HG03159 (cell line): ENCODE measurements around the gene HOXA3.

Experiments used
- ATAC-seq: cut with Tn5 transposase; IDR thresholded peaks from one replicate; pipeline ENCODE4 v1.9.1; 2021; ENCODE audit warnings: mild to moderate bottlenecking, moderate library complexity; ENCODE audit not compliant: unreplicated experiment

HOXA3 gene

GRCh38 chr7:27131390-27131819, 21.0 kb downstream of the HOXA3 start:
- ATAC-seq: no peak

DNA sequence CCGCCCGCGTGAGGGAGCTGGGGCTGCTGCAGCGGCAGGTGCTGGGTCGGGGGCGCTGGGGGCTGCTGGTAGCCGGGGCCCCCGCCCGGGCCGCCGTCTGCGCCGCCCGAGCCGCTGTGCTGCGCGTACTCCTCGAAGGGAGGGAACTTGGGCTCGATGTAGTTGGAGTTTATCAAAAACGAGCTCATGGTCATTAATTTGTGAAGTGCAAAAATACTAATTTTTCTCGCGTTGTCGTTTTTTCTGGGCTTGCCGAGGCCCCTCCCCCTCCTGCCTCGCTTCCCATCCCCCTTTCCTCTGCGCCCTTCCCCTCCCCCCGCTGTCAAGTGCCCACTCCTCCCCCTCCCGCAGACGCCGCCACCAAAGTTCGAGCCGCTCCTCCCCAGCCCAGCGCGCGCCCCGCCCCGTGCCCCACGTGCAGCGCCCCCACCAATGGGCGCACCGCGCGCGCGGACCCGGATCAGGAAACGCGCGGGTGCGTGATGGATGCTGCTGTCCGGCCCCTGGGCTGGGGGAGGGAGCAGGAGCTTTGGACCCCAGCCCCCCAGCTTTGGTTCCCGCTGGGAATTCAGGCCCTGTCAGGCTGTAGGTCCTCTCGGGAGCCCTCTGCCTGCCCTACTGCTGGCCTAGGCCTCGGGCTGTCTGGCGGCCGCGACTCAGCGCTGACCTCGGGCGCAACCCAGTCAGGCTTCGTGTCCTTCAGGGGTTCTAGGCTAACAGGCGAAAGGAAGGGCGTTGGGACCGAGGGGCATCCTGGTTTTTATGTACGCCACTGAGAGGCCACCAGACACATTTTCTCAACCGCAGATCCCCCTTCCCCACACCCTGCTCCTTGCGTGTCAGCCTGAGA, 21.6 kb downstream of the HOXA3 start, which contains the start of gene HOXA4:
TSS of gene HOXA4 (minus strand) at position 218 of the 850 bp plus-strand sequence. CDS start at position 194, 24 bp downstream.
- ATAC-seq: no peak

DNA sequence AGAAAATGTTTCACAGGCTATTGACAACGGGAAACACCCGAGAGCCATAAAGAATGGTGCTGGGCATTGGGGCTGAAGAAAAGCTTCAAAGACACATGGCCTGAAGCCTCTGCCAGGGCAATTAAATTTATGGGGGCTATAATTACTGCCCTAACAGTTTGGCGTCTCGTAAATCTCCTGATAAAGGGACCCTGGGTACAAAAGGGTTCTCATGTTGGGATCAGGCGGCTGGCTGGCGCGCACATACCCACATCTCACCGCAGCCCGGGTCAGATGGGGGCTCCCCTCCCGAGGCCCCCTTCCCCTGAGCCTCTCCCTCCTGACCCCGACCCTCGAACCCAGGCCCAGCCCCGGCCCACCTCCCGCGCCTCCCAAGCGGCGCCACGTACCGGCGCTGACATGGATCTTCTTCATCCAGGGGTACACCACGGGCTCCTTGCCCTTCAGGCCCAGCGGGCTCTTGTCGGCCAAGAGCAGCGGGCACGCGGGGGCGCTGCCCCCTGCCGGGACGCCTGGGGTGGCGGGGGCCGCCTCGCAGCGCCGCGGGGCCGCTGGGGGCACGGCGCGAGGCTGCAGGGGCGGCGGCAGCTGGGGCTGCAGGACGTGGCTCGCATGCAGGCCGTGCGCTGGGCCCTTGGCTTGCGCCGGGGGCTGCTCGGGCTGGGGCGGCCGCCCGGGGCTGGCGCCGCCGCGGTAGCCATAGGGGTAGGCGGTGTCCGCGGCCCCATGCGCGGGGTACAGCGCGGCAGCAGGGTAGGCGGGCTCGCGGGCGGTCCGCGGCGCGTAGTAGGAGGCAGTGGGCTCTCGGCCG, 22.4 kb downstream of the HOXA3 start:
- no peak for ATAC-seq

DNA sequence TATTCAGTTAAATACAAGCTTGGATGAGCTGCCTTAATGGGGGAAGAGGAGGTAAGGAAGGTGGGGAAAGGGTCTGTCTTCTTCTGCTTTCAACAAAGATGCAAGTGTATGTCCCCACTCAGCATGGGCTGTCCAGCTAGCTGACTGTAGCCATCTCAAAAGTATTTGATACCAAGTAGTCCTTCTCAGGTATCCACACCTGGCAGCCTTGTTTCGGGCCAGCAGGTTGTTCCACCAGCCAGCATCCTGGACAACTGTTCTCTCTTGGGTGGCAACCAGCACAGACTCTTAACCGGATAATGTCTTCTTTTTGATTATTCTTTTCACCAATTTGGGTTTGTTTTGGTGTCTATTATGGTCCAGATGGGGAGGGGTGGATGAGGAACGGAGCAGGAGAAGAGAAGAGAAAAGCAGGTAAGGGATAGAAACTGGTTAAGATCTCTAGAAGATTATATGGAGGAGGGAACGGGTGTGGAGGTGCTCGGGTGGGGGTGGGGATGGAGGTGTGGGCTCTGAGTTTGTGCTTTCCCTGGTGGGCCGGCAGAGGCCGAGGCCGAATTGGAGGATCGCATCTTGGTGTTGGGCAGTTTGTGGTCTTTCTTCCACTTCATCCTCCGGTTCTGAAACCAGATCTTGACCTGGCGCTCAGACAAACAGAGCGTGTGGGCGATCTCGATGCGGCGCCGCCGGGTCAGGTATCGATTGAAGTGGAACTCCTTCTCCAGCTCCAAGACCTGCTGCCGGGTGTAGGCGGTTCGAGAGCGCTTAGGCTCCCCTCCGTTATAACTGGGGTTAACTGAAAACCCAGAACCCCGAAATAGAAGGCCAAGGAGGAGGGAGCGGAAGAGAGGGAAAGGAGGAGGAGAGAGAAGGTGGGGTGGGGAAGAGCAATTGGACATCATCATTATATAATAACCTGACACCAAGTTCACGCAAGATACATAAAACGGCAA, 23.3 kb downstream of the HOXA3 start:
- ATAC-seq: no peak

GRCh38 chr7:27128034-27128433, 24.3 kb downstream of the HOXA3 start:
- no peak for ATAC-seq

DNA sequence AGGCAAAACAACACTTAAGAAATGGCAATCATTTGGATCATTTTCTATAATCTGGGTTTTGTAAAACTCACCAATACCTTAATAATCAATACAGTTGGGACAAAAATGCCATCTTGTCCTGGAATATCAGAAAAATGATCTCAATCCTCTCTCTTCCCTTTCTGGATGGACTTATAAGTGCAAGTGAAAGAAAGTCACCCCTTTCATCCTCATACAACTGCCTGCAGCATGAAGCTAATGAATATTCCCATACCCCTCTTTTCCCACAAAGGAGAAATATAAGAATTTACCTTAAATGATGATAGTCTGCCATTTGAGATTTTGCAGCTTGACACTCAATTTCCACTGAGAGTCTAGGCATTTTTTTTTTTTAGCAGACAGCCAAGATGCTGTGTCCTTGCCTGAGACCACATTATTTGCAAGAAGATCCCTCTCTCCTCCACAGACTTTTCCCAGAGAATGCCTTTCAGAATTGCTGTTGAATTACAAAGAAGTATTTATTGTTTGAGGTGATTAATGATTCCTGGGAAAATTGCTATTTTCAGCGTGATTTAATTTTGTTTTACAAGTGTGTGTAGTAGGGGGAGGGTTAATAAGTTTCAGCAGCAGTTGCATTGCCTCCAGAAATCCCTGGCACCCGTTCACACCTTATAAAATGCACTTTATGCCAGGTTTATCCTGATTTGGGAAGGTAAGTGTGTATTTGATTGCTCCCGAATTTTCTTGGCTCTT, 25.6 kb downstream of the HOXA3 start:
- no peak for ATAC-seq

- no peak for ATAC-seq
Observed at GRCh38 chr7:27125986-27126394, 26.4 kb downstream of the HOXA3 start.

DNA sequence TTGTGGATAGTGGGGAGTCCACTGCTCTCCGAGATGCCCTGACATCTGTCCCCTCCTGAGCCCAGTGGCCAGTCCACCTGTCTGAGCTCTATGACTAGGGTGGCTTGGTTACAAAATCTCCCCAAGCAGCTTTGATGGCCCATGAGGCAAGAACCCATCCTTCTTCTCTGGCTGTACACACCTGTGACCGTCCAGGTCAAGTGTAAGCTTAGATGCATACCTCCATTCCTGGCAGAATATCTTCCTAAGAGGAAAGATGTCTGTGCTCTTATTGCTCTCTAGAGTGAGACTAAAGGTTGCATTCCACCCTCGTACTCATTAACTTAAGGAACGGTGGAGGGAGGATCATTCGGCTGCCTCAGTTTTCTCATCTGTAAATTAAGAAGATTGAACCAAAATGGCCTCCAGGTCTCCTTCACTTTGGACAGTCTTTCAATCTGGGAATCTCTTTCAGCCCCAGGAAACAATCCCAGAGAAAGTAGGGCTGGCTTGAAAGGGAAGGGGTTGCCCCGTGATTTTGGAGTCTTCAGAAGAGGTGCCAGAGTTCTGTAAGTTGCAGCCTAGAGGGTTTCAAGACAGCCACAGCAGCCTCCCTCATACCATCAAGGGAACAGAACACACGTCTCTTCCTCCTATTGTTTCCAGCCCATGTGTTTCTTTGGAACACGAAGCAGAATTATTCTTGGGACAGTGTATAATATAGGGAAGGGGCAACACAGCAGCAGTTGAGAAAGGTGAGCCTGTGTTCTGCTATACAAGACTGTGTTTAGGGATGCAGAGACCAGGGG, 27.3 kb downstream of the HOXA3 start:
- no peak for ATAC-seq

- no peak for ATAC-seq
Observed at GRCh38 chr7:27124096-27124901, 28.1 kb downstream of the HOXA3 start.

- no peak for ATAC-seq
Observed at GRCh38 chr7:27123477-27124053, 28.8 kb downstream of the HOXA3 start.

DNA sequence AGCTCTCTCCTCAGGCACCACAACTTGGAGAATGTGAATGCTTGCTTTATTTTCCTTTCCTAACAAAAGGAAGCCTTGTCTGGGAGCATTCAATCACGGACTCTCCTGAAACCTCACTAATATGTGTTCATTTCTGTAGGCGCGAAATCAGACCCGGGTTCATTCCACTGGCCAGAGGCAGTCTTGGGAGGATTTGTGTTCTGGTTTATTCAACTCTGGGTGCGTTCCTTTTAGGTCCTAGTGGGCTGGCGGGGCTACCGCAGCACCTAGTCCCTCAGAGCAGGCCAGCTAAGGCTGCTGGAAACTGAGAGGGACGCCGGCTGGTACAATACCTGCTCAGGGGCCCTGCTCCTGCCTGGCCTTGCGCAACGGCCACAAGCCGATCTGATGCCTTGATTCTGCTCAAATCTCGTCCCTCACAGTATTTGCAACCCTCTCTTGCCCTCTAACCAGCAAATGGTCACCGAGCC, 29.3 kb downstream of the HOXA3 start:
- no peak for ATAC-seq

GRCh38 chr7:27122077-27122910, 30.1 kb downstream of the HOXA3 start:
- no peak for ATAC-seq

DNA sequence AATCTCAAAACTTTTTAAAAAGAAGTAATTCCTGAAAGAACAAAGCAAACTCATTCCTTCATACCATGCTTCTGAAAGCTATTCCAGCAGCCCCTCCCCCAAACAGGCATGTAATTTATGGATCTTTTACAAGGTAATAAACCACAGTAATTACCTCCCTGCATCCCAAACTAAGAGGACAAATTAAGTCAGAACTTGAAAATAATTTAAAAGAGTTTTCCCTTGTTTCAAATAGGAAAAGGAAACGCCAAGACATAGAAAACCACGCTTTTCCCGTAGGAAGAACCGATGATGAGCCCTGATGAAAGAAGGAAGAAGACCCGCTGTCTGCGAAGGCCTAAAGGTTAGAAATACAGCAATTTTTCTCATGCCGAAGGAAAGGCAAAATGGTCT, 30.7 kb downstream of the HOXA3 start:
- no peak for ATAC-seq

- no peak for ATAC-seq
Observed at GRCh38 chr7:27119412-27119911, 32.9 kb downstream of the HOXA3 start.

DNA sequence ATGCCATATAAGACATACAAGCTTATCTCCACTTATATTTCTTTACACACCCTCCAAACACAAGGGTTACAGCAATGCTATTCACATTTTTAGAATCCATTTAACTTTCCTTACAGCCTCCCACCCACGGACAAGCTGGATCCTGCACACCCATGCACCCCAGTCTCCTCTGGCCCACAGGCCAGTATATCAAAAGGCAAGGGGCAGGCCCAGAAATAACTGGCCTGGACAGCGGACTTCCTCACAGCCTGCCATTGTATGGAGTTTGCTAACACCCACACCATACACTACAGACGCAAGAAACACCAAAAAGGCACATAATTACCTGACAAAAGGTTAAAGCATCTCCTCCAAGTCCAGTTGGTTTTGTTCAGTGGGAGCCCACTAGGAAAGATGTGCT, 33.8 kb downstream of the HOXA3 start:
- ATAC-seq: no peak

GRCh38 chr7:27117887-27118491, 34.4 kb downstream of the HOXA3 start:
- ATAC-seq: no peak
